Activated gamma-delta T cell treated with Interleukin-2 at 50 U/mL for 16 hours (primary cell): ENCODE results near the gene RBMXL2.

Experiments used
- DNase-seq: peaks from one replicate; pipeline ENCODE4 v3.0.0-alpha.2; 2020

The RBMXL2 gene

DNA sequence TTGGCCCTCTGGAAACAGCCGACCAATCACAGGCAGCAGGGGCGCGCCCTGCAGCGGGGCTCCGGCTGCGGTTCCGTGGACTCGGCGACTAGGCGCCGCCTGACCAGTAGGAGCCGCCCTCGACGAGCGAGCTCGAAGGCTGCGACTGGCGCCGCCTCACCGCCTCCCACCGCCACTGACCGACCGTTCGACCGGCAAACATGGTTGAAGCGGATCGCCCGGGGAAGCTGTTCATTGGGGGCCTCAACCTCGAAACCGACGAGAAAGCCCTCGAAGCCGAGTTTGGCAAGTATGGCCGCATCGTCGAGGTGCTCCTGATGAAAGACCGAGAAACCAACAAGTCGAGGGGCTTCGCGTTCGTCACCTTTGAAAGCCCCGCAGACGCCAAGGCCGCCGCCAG lies at the start of gene RBMXL2:
TSS of gene RBMXL2 (plus strand) at position 78 of the 400 bp plus-strand sequence. CDS start at position 201, 123 bp downstream.
- no peak for DNase-seq

DNA sequence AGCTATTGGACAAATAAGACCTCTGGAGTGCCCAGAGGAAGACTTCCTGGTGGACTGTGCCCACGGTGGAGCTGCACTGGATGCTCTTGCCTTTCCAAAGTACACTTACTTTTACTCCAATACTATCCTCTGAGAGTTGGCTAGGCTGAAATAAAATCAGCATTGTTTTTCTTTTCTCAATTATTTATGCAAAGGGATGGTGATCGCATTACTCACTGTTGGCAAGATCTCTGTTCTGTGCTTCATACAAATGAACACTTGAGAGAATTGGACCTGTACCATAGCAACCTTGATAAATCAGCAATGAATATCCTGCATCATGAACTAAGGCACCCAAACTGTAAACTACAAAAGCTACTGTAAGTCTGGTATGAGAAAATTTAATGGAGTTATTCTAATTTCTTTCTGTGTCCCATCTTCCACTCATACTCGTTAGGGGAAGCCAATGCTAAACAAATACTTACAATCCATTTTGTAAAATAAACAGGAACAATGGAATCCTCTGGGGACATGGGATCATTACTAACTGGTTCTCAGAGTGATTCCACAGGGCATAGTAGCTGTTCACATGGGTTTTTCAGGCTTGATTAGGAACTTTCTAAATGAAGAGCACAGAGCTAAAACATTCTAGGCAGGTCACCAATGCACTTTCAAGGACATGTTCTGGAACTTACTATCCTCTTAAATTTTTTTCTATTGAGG lies 42.2 kb upstream of the RBMXL2 start:
- no peak for DNase-seq

DNA sequence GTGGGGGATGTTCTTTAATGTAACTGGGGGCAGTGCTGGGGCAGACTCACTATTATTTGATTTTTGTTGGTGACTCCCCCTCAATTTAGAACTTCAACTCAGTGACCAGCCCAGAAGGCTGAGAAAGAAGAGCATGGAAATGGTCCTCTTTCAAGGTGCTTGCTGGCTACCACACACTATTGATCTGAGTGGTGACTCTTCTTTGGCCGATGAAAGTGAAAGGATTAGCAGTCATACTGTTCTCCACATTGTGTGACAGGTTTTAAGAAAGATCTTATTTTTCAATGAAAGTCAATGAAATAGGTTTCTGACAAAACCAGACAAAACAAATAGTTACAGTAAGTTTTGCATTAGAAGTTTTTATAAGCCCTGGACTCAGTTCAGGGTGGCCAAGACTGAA lies 38.6 kb upstream of the RBMXL2 start:
- DNase-seq = no peak

DNA sequence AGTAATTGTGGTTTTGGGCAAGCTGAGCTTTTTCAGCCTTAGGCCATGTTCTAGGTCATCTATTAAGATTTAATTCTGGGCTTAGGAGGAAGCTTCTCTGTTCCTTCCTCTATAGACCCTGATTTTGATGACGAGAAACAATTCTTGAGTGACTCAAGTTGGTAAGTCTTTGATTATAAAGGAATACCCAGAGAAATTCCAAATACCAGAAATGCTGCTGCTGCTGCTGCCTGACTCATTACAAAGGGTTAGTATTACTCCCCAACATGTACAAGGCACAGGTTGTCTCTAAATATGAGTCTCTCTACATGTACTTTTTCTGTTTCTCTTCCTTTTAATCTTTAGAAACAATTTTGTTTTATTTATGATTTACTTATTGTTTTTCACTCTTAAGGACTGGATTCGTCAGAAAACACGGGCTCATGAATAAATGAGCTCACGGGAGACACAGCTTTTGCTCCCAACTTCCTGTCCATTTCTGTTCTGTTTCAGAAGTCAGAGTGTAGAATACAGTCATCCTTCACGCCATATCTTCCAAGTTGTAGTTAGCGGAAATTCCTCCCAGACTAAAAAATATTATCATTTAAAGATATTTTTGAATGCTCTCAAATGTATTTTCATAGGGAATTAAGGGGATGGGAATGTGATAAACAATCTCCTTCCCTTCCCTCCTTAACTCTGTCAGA lies 31.8 kb upstream of the RBMXL2 start:
- no peak for DNase-seq

DNA sequence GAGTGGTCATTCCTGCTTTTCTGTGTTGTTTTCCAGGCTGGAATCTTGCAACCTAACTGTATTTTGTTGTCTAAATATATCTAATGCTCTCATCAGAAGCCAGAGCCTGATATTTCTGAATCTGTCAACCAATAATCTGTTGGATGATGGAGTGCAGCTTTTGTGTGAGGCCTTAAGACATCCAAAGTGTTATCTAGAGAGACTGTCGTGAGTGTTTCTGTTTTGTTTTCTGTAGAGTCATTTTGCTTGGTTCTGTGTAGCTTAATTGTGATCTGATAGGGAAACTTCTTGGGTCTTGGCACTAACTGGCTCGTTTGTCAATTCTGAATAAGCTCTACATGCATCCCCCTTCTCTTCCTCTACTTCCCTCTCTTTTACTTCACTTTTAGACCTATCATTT lies 31.2 kb upstream of the RBMXL2 start:
- DNase-seq = no peak

DNA sequence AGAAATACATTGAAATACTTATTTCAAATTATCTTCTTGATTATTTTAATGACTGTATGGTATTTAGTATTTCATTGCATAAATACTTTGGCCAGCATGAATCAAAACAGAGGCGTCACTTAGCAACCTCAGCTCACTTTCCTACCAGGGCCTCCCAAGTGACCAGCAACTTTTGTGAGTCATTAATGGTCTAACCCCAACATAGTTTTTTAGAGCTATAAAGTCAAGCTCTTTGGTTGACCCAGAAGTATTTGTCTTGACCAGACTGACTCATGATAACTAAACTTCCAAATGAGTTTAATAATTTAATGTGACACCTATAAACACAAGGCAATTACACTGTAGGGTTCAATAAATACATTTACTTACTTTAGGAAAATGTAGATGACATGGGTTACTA lies 27.9 kb upstream of the RBMXL2 start:
- no peak for DNase-seq

DNA sequence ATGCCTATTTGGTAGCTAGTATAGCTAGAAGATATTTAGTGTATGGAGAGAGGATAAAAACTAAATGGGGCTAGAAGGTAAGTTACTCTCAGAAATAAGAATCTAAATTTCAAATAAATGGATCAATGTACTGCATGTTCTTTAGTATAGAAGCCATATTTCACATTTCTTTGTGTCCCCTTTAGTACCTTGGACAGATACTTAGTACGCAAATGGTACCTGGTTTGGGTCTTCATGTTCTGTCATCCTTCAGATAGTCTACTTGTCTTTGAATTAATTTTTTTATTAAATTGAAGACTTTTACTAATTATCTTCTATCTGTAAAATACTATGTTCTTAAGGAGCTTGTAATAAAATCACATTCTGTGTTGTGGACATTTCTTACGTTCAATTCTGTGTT lies 26.3 kb upstream of the RBMXL2 start:
- DNase-seq = no peak

DNA sequence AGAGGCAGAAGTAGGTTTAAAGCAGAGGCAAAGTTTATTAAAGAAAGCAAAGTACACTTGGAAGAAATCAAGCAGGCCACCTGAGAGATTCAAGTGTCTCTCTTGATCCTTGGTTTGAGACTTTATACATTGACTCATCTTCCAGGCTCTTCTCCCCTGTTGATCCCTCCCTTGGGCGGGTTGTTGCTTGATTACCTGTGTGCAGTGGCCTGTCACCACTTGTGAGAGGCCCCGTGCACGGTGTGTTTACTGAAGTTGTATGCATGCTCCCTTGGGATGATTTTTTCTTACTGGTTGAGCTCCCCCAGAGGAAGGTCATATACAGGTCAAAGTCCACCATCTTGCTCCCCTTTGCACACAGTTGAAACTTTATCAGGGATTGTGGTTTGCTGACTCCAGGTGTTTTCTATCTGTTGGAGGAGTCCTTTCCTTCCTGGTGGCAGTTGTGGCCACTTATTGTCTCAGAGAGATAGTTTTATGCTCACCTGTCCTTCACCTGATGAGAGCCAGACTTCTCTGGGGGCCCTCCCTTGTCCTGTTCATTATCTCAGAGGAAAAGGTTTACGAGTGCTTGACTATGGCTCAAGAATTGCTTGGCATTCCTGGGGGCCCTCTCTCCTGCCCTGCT lies 16.3 kb upstream of the RBMXL2 start:
- DNase-seq = no peak

DNA sequence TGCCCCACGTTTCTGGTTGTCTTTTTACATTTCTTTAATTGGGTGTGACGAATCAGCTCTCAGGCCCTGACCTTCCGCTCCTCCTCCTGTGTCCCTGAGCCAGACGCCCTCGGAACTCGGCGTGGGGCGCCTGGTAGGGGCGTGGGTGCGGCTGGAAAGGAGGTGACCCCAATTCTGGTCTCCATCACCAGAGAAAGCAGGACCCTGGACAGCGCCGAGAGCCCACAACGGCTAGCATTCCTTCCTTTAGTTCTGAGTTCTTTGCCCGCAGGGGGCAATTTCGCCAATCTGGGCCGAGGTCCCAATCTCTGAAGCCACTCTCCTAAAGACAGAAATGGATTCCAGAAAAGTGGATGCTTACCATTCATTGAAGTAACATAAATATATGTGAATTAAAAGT lies 11.7 kb upstream of the RBMXL2 start:
- DNase-seq = no peak

DNA sequence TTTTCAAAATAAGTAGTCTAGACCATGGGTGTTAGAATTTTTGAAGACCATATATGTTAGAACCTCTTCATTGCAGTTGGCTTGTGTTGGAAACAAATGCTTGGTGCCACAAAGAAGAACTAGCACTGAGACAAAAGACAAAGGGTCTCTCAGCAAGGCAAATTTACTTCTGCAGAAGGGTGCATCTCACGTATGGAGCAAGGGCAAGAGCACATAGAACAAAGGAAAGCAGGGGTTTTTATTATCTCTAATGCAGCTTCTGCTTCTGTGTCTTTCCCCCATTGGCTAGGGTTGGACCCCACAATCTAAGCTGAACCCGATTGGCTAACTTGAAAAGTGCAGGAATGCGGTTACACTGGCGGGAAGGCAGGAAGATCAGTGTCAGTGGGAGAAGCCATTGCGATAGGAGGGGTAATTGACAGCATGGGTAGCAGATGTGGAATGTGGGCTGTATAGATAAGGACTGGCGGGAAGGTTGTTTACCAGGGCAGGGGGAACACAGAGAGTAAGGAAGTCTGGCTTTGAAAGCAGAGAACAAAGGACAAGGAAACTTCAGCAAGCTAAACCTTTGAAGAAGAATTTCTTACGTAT lies 9.2 kb upstream of the RBMXL2 start:
- DNase-seq = no peak

DNA sequence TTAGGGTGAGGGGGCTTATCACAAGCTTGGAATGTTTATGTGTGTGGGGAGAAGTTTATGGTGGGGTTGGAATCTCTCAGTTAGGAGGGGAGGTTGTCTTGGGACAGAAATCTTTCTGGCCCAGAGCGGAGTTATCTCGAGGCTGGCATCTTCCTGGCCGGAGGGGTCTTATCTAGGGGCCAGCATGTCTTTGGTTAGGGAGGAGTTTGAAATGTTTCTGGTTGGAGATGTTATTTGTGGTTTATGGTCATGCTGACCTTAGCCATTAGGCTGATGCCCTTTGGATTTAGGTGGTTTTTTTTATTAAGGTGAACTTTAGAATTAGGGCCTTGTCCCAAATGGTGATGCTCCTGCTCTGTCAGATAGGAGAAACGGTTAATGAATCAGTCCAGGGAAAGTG lies 7.9 kb upstream of the RBMXL2 start:
- no peak for DNase-seq

DNA sequence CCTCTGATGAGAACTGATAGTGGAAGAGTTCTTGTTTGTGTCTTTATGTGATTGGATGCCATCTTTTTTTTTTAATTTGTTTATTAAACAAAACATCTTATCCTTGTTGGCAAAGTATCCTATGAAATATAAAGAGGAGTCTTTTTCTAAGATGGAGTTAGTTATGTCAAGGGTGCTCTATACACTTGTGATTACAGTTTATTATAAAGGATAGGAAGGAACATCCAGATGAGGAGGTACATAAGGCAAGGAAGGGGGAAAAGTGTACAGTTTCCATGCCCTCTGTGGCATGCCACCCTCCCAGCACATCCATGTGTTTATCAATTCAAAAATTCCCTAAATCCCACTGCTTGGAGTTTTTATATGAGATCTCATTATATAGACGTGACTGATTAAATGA lies 7.4 kb upstream of the RBMXL2 start:
- no peak for DNase-seq

DNA sequence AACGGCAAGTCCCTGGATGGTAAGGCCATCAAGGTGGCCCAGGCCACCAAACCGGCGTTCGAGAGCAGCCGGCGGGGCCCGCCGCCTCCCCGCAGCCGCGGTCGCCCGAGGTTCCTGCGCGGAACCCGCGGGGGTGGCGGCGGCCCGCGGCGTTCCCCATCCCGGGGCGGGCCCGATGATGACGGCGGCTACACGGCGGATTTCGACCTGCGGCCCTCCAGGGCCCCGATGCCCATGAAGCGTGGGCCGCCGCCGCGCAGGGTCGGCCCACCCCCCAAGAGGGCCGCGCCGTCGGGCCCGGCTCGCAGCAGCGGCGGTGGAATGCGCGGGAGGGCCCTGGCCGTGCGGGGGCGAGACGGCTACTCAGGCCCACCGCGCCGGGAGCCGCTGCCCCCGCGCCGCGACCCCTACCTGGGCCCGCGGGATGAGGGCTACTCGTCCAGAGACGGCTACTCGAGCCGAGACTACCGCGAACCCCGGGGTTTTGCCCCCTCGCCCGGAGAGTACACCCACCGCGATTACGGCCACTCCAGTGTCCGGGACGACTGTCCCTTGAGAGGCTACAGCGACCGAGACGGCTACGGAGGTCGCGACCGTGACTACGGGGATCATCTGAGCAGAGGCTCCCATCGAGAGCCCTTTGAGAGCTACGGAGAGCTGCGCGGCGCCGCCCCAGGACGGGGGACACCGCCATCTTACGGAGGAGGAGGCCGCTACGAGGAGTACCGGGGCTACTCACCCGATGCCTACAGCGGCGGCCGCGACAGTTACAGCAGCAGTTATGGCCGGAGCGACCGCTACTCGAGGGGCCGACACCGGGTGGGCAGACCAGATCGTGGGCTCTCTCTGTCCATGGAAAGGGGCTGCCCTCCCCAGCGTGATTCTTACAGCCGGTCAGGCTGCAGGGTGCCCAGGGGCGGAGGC lies 792 bp downstream of the RBMXL2 start:
- DNase-seq = no peak

DNA sequence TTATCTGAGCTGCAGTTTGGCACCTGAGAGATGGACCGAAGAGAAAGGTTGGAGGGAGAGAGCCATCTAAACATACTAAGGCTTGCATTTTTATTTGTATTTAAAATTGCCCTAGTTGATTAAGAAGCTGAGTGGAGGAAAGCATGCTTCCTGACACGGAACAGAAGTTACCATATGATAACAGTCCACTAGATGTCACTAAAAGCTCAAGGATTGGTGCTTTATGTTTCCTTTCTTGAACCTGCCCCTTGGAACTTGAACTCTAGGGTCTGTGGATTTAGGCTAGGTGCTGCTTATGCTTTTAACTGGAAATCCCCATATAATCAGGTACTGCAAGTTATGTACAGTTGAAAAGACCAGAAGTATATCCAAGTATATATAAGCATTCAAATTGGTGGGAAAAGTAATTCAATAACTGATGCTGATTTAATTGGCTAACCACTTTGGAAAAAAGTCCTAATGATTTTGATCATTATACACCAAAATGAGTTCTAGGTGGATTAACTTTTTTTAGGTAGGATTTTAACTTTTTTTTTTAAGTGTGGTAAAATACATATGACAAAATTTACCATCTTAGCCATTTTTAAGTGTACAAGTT lies 9.5 kb downstream of the RBMXL2 start:
- DNase-seq = no peak

DNA sequence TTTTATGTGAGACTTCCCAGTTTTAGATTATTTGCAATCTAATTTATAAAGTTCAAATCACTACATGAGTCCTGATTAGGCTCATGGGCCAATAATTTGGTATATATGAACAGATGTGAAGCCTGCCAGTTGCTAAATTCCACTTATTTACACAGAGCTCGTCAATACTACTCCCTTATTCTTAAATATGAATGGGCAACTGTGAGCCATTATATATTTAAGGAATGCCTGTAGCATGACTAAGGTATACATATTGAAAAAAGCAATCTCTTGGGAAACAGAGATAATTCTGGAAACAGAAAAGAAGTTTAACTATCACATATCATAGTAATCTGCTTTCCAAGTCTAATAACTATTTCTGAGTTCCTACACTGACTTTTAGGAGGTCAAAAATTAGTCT lies 27.0 kb downstream of the RBMXL2 start:
- DNase-seq = no peak

DNA sequence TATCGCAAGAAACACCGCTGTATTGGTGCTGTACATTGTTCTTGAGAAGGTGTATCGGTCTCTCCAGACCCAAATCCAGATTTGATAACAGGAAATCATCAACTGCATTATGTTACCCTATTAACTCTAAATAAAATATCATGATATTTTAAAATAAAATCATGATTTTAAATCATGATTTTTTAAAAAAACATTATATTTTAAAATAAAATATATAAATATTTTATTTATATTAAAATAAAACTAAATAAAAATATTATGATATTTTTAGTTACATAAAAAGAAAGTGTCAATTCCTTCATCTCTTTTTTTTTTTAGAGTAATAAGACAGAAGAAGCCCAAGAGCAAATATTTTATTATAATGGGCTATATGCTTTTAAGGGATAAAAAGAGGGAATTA lies 27.6 kb downstream of the RBMXL2 start:
- no peak for DNase-seq

DNA sequence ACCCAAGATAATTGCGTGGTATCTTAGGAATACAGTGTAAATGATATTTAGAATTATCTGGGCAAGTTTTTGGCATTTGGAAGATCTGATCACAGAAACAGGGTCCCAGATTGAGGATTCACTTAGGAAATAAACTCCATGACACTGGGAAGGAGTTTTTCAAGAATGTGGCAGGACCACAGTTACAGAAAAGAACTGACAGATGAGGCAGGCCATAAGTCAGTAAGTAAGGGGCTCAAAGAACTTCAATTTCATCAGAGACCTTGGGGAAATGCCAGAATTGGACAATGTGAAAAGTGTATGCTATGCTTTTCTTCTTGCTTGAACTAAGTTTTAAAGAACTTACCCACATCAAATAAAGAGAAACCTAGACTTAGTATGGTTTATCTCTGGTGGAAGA lies 49.3 kb downstream of the RBMXL2 start:
- DNase-seq = no peak
